MM.1S (cell line): ENCODE measurements around the gene PRAMEF13.
A peak's percentile ranks its signal among the peaks of the same experiment; 100 is the strongest.

Source experiments
- CTCF ChIP-seq: fragments of 300-600 bp; sonication (generic); IDR thresholded peaks from 2 replicates; pipeline ENCODE4 v1.5.1; 2016; ENCODE audit warnings: antibody characterized with exemption, low read length, mixed read lengths
- EZH2 ChIP-seq: fragments of 300-600 bp; sonication (generic); optimal IDR thresholded peaks from 2 replicates; pipeline ENCODE3; 2017; ENCODE audit warnings: low read depth, mild to moderate bottlenecking, antibody characterized with exemption, low read length, mixed read lengths
- EZH2phosphoT487 ChIP-seq: fragments of 300-600 bp; sonication (generic); IDR thresholded peaks from 2 replicates; pipeline ENCODE4 v1.6.1; 2018; ENCODE audit warnings: antibody characterized with exemption, low read length

DNA sequence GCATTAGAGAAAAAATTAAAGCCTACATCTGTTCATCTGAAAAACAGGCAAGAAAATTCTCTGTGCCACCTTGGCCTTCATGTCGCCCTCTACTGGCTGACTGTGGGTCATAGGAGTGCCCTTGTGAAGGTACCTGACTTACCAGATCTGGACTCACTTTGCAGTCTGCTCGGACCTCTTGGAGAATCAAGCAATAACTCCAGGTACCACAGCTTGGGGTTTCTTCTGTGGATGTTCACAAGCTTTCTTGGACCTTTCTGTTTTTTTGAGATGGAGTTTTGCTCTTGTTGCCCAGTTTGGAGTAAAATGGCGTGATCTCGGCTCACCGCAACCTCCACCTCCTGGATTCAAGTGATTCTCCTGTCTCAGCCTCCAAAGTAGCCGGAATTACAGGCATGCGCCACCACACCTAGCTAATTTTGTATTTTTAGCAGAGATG, 27.2 kb upstream of the PRAMEF13 start:
- no peak for TF ChIP-seq EZH2
- peak; percentile 61 for TF ChIP-seq CTCF
- TF ChIP-seq EZH2phosphoT487 = no peak
